Measurements from ENCODE around the gene SHCBP1.

- TF ChIP-seq CTCF (IDR thresholded peaks at IDR 0.05) (no peak), EP300 (IDR thresholded peaks at IDR 0.05) (no peak), POLR2A (IDR thresholded peaks at IDR 0.05) (no peak)
These were observed 58.2 kb downstream of the SHCBP1 start for GRCh38 chr16:46562979-46563378.

All from suprapubic skin (tissue), 3 donors.